Measurements from ENCODE around the gene PDCD1.
"Not testable (repeated sequence)": the region's sequence is repeated elsewhere in the genome, so short reads cannot be mapped to it uniquely, and the experiment has no call there.

PDCD1 gene

DNA sequence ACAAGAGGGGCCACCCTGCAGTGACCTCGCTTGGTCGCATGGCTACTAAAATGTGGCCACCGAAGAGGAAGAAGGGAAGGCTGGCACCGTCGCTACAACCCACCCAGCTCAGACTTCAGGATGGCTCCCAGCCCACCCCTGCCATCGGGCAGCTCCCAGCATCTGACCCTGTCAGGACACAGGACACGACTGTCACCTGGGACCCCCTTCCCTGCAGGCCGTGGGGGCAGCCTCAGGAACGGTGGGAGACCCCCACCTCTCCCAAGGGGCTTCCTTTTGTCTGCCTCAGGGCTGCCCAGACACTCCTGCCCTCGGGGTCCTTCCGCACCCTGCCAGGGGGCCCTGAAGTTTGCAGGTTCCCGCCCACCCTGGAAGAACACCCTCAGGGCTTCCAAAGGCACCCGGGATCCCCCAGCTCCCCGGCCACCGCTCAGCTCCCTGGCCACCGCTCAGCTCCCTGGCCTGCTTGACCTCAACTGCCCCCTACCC, 18.5 kb upstream of the PDCD1 start:
- no peak for DNase-seq

DNA sequence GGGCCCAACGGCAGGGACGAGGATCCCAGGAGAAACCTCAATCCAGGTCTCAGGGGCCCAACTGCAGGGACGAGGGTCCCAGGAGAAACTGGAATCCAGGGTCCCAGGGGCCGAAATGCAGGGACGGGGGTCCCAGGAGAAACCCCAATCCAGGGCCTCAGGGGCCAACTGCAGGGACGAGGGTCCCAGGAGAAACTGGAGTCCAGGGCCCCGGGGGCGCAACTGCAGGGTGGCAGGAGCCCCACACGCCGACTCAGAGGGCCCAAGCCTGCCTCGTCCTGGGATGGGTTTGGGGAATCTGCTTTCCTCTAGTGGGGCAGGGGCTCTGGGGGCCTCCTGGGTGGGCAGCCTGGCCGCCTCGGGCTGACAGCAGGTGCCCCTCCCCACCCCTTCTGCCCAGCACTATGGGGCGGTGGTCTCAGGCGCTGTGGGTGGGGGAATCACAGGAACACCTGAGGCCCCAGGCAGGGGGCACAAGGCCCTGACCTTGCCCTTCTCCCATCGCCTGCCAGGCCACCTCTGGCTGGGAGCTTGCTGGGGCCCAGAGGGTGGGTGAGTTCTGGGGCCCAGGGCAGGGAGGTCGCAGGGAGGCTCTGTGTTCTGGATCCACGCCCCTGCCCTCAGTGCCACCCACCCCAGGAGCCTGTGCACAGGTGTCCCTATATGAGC, 18.0 kb upstream of the PDCD1 start:
- no peak for DNase-seq

DNA sequence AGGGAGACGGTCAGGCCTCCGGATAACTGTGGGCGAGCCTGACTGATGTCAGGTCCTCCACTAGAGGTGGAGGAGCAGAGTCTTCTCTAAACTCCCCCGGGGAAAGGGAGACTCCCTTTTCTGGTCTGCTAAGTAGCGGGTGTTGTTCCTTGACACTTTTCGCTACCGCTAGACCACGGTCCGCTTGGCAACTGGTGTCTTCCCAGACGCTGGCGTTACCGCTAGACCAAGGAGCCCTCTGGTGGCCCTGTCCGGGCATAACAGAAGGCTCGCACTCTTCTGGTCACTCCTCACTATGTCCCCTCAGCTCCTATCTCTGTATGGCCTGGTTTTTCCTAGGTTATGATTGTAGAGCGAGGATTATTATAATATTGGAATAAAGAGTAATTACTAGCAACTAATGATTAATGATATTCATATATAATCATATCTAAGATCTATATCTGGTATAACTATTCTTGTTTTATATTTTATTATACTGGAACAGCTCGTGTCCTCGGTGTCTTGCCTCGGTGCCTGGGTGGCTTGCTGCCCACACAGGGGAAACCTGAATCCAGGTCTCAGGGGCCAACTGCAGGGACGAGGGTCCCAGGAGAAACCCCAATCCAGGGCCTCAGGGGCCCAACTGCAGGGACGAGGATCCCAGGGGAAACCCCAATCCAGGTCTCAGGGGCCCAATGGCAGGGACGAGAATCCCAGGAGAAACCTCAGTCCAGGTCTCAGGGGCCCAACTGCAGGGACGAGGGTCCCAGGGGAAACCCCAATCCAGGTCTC, 17.2 kb upstream of the PDCD1 start:
- not testable (repeated sequence) for DNase-seq

DNA sequence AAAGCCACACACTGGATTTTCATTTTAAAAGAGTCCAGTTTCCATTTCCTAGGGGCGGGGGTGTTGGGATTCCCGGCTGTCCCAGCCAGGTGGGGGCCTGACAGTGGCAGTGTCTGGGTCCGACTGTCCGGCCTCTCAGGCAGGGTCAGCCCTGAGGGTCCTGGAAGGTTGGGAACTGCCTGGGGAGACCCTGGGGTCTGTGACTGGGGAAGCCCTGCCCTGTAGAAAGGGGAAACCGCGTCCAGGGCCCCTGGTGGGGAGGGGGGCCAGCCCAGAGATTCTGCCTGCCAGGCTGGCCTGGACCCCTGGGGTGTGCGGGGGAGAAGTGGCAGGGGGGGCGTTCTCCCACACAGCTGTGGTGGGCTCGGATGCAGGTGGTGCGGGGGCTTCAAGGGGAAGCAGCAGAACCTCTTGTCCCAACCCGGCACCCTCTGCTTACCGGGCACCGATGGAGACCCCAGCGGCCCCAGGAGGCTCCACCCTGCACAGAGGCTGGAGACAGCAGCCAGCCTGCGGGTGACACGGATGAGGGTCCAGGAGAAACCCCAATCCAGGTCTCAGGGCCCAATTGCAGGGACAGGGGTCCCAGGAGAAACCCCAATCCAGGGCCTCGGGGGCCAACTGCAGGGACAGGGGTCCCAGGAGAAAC, 15.7 kb upstream of the PDCD1 start:
- DNase-seq = no peak

DNA sequence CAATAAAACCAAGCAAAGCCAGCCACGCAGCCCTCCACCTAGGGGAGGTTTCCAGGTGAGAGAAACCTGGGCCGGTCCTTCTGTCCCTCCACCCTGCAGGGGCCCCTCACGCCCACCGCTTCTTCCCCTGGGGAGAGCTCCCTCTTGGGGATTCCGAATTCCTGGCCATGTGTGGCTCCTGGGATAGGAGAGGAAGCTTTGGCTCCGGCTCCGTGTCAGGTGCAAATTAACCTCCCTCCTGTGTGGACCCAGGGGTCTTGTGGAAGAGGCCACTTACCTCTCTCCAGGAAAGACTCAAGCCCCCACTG, 15.1 kb upstream of the PDCD1 start:
- DNase-seq = no peak

DNA sequence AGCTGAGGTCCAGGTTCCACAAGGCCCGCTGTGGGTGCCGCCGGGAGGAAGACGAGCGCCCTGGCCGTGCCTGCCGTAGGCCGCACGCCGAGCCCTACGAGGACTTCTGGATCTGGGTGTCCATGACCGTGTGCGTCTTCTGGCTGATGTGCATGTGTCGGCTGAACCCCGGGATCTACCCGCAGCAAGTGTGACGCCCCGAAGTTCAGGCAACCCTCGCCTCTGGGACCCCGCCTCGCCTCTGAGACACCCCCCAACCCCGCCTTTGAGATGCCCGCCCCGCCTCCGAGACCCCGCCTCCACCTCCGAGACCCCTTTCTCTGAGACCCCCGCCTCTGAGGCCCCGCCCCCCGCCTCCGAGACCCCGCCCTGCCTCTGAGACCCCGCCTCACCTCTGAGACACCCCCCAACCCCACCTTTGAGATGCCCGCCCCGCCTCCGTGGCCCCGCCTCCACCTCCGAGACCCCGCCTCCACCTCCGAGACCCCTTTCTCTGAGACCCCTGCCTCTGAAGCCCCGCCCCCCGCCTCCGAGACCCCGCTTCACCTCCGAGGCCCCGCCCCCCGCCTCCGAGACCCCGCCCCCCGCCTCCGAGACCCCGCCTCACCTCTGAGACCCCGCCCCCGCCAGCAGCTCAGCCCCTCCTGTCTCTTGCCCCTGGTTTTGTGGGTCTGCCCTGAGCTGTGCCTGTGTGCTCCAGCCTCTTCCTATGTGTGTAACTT, 14.5 kb upstream of the PDCD1 start:
- DNase-seq = no peak

DNA sequence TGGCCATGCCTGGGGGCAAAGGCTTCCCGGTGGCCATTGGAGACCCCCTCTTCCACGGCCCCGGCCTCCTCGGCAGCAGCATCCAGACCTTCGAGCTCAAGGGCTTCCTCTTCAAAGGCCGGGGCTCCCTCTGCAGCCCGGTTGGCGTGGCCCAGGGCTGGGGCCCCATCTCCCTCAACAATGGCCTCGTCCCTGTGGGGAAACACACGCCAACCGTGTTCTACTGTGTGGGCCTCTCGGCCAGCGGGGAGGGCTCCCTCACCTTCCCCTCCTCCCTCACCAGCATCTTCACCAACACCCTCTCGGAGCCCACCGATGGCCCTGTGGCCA, 13.6 kb upstream of the PDCD1 start:
- no peak for DNase-seq

DNA sequence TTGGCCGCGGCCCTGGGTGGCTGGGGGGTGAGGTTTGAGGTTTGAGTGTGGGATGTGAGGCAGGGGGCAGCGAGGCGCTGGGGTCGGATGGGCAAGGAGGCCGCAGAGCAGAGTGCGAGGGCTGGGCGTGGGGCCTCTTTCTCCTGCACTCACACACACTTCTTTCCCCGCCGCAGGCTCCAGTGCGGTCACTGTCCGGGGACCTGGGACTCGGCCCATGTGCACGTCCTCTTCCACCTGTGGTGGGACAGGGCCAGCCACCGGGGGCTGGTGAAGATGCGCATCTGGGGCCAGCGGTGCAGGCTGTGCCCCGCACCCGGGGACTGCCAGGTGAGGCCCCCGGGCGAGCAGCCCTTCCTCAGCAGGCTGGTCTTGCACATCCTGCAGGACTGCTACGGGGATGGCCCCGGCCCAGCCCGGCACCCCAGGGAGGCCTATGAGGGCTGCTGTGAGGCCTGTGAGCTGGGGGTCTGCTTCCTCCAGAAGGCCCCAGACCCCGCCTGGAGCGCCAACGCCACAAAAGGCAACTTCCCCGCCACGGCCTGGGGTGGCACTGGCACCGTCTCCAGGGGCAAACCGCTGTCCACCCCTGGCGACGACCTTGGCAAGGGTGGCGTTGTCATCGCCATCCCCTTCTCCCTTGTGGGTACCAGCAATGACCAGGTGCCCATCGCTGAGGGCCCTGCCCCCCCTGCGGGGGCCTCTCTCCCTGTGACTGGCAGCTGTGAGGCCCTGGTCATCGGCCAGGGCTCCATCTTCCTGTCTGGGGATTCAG, 13.0 kb upstream of the PDCD1 start:
- DNase-seq = no peak

DNA sequence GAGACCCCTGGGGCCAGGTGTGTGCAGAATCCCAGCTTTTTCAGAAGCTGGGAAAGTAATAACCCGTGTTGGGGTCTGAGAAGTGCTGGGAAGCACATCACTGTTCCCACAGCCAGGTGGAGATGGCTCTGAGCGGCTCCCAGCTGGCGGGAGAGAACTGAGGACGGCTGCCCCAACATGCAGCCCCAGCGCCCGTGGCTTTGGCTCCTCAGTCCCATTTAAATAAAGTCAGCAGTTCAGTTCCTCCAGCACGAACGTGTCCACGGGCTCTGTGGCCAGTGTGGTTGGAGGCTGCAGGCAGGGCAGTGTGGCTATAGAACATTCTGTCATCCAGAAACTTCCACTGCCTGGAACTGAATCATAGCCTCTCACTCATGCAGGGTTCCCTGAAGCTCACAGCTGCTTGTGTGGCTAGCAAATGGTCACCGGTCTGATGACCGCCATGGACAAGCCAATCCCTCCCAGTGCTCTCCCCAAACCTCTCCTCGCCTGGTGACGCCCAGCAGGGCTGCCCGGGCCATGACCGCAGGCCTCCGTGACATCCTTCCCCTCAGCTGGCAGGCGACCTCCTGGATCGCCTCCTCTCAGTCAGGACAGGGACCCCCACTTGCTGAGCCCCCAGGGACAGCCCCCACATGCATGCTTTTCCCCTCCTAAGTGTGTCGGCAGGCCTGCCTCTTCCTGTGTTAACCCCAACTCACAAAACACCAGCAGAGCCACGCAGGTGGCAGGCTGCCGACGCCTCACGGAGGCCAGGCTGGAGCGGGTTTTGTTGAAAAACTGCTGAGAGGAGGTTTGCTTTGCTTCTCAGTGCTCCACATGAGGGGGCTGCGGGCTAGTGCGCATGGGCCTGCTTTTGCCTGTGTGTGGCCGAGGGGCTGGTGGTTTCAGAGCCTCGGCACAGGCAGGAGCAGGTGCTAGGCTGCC, 12.2 kb upstream of the PDCD1 start:
- DNase-seq = no peak

DNA sequence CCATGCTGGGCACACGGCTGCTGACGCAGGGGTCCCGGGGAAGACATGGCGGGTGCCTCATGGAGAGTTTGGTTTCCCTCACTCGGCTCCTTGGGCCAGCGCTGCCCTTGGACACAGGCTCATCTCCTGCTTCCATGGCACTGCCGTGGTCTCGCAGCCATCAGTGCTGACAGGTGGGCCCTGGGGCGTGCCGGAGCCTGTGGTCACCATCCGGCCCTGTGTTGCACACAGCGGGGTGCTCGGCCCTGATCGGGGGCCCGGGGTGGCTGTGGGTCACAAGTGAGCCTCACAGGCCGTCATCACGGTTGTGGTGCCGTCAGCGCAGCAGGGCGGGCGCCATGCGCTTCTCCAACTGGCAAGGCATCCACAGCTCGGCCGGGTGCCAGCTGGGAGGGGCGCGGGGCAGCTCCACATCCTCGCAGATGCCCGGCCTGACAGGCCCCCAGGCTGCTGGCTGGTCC, 11.4 kb upstream of the PDCD1 start:
- DNase-seq = no peak

DNA sequence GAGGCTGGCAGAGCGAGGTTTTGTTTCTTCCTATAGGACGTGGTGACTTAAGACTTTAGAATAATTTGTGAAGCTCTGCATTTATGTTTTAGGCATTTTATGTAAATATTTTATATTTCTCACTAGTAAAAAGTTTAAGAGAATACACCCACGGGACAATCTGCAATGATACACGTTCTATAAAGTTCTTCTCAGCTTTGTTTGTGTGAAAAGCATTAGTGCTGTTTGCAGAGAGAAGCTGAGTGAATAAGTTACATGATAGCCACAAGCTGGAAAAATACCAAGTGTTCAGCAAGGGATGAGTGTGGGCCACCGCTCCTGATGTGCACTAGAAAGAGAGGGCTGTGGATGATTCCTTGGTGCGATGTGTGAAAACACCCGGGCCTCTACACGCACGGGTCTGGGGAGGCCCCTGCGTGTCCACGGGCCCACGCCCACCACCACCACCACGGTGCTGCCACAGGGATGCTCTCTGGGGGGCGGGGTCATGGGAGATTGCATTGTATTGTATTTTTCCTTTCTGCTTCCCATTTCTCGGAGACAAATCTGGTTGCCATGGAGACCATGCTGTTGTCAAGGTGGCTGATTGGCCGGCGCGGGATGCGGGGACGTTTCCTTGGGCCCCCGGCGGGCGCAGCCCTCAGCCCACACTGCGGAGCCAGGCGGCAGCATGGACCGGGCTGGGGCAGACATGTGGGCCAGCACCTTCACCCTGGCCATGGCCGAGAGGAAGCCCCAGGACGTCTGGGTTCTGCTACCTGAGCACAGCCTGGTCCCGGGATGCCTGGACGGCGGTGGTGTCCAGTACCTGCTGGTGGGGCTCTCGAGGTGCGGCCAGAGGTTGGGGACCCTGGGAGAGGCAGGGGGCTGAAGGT, 10.6 kb upstream of the PDCD1 start, which contains the start of gene RTP5:
RTP5 (plus strand) TSS at position 643 of the 875 bp plus-strand sequence; CDS start at position 671, 28 bp downstream.
- DNase-seq = no peak

DNA sequence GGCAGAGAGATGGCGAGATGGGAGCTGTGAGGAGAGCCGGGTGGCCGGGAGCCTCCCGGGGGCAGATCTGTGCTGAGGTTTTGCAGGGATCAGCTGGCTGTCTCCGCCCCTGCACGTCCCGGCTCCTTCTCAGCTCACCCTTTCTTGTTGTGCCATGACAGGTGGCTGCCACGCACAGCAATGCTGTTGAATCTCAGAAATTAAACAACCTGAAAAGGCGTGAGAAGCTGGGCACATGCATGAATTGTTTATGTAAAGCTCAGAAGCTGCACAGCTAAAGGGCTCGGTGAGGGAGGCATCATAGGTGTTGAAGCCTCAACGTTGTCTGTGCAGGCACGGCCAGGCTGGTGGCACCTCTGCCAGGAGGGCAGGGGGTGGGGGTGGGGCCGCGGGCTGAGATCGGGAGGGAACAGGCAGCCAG, 10.0 kb upstream of the PDCD1 start:
- no peak for DNase-seq

DNA sequence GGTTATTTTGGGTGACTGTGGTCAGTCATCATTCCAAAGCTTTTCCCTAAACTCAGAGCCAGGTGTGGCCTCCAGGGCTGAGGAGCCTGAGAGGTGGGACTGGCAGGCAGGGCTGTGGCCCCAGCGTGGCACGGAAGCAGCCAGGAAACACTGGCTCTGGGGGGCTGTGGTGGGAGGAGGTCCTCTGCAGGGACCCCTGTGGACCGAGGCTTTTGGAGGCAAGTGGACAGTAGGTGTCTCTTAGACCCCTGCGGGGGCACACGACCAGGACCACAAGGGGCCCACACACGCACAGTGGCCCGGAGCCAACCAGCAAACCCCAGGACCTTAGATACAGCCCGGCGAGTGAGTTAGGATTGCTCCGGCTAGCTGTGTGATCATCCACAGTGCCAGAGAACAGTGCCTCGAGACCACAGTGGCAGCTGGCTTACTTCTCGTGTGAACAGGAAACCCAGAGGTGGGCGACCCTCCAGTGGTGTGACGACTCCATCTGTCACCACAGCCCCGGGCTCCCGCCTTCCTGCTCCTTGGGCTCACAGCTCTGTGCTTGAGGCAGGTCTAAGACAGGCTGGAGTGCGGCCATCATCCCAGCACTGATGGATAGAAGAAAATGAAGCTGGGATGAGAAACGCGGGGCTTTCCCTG, 9.2 kb upstream of the PDCD1 start:
- no peak for DNase-seq

DNA sequence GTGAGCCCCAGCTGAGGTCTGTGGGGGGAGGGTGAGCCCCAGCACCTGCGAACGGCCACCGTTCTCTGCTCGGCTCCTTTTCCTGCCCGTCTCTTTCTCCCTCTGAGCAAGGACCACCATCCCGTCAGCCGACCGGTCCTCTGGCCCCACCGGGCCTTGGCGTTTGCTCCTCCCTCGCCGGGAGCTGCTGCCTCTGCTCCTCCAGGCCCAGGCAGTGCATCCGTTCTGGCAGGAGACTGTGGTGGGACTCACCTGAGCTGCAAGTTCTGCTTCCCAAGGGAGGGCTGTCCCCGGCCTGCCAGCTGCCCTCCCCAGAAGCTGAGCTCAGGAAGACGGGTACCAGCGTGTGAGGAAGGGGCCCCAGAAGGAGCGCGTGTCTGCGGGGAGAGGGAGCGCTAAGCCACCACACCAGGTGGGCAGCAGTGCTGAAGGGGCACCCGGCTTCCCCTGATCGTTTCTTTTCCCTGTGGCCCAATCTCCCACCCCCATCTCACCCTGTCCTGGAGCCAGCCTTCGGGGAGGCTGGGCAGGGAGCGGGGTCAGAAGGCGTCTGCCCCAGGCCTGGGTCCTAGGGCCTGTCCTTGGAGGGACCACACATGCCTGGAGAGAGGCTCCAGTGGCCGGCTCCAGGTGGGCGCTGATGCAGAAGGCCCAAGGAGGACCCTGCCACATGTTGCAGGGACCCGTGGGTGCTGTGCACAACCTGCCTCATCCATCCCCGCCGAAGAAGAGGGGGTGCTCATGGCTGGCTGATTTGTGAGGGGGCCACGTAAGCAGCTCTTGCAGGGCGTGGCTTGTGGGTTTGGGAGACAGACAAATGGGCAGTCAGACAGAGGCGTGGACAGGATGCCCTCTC, 8.3 kb upstream of the PDCD1 start:
- no peak for DNase-seq

DNA sequence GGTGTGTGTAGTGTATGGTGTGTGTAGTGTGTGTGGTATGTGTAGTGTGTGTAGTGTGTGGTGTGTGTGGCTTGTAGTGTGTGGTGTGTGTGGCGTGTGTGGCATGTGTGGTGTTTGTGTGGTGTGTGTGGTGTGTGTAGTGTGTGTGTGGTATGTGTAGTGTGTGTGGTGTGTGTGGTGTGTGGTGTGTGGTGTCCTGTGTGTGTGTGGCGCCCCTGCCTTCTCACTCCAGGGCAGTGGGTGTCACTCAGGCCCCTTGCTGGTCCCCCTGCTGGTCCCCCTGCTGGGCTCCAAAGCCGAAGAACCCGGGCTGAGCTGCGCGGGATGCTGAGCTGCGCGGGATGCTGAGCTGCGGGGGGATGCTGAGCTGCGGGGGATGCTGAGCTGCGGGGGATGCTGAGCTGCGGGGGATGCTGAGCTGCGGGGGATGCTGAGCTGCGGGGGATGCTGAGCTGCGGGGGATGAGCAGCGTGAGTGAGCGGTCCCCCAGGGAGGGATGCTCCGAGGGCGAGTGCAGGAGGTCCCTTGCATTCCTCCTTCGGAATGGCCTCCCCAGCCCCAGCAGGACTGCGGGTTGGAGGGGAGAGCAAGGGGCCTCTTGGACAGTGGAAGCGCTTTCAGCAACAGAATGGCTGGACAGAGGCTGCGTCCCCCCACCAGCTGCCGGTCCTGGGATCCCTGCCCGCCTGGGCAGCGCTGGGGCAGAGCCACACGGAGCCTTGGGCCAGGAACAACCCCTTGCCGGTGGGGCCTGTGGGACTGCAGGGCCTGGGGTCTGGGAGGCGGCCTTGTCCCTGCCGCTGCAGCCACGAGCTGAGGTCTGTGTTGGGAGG, 7.5 kb upstream of the PDCD1 start:
- no peak for DNase-seq

DNA sequence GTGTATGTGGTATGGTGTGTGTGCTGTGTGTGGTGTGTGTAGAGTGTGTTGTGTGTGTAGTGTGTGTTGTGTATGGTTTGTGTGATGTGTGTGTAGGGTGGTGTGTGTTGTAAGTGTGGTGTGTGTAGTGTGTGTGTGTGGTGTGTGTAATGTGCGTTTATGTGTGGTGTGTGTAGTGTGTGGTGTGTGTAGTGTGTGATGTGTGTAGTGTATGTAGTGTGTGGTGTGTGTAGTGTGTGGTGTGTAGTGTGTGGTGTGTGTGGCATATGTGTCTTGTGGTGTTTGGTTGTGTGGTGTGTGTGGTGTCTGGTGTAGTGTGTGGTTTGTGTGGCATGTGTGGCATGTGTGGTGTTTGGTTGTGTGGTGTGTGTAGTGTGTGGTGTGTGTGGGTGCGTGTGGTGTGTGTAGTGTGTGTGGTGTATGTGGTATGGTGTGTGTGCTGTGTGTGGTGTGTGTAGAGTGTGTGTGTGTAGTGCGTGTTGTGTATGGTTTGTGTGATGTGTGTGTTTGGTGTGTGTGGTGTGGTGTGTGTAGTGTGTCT, 6.8 kb upstream of the PDCD1 start:
- no peak for DNase-seq

DNA sequence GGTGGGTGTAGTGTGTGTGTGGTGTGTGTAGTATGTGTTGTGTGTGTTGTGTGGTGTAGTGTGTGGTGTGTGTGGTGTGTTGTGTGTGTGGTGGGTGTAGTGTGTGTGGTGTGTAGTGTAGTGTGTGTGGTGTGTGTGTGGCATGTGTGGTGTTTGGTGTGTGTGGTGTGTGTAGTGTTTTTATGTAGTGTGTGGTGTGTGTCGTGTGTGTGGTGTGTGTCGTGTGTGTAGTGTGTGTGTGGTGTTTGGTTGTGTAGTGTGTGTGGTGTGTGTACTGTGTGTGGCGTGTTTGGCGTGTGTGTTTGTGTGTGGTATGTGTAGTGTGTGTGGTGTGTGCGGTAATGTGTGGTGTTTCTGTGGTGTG, 6.1 kb upstream of the PDCD1 start:
- no peak for DNase-seq
